ENCODE results near the gene RORC.

The RORC gene

GRCh38 chr1:151828921-151829320, 2.7 kb downstream of the RORC start:
- Mint-ChIP-seq H3K4me1 (ENCODE audit: low read depth) (peaks cover 65% of the 10 kb centered on the region), H3K27me3 (peaks cover 25% of the 10 kb centered on the region), H3K27ac (peak overlapping the region; percentile 10), H3K36me3 (ENCODE audit: low read depth) (no peaks in the 10 kb centered on the region), H3K4me3 (no peak overlapping the region), H3K9me3 (no peaks in the 10 kb centered on the region)
- intact Hi-C loops (cut with micrococcal nuclease): no loop called here

- Mint-ChIP-seq H3K9me3 (no peaks in the 10 kb centered on the region), H3K4me1 (ENCODE audit: low read depth) (peaks cover 60% of the 10 kb centered on the region), H3K4me3 (no peak overlapping the region), H3K27ac (no peak overlapping the region), H3K36me3 (ENCODE audit: low read depth) (no peaks in the 10 kb centered on the region), H3K27me3 (peaks cover 34% of the 10 kb centered on the region)
- intact Hi-C loops (cut with micrococcal nuclease): no loop called here
Observed at GRCh38 chr1:151827853-151828252, 3.7 kb downstream of the RORC start.

GRCh38 chr1:151825751-151826660, 5.6 kb downstream of the RORC start:
- peaks cover 53% of the 10 kb centered on the region for H3K4me1 Mint-ChIP-seq (ENCODE audit: low read depth)
- H3K36me3 Mint-ChIP-seq (ENCODE audit: low read depth): no peaks in the 10 kb centered on the region
- no peak overlapping the region for H3K4me3 Mint-ChIP-seq
- intact Hi-C loops (cut with micrococcal nuclease): no loop called here
- no peak overlapping the region for H3K27ac Mint-ChIP-seq
- H3K9me3 Mint-ChIP-seq: no peaks in the 10 kb centered on the region
- peaks cover 36% of the 10 kb centered on the region for H3K27me3 Mint-ChIP-seq

- Mint-ChIP-seq H3K27ac (no peak overlapping the region), H3K9me3 (no peaks in the 10 kb centered on the region)
- intact Hi-C loops (cut with micrococcal nuclease): no loop called here
Observed at GRCh38 chr1:151825204-151825603, 6.4 kb downstream of the RORC start.

GRCh38 chr1:151823175-151823574, 8.4 kb downstream of the RORC start:
- intact Hi-C loops (cut with micrococcal nuclease): no loop called here
- Mint-ChIP-seq H3K4me1 (ENCODE audit: low read depth) (peaks cover 32% of the 10 kb centered on the region), H3K36me3 (ENCODE audit: low read depth) (no peaks in the 10 kb centered on the region), H3K27me3 (peaks cover 40% of the 10 kb centered on the region), H3K4me3 (no peak overlapping the region), H3K9me3 (no peaks in the 10 kb centered on the region), H3K27ac (no peak overlapping the region)

More at GRCh38 chr1:151825204-151825603, 6.4 kb downstream of the RORC start:
- H3K36me3 Mint-ChIP-seq (ENCODE audit: low read depth): no peaks in the 10 kb centered on the region
- peaks cover 49% of the 10 kb centered on the region for H3K4me1 Mint-ChIP-seq (ENCODE audit: low read depth)
- H3K4me3 Mint-ChIP-seq: no peak overlapping the region
- H3K27me3 Mint-ChIP-seq: peaks cover 37% of the 10 kb centered on the region

GRCh38 chr1:151822404-151822803, 9.2 kb downstream of the RORC start:
- H3K36me3 Mint-ChIP-seq (ENCODE audit: low read depth): no peaks in the 10 kb centered on the region
- peaks cover 39% of the 10 kb centered on the region for H3K27me3 Mint-ChIP-seq
- intact Hi-C loops (cut with micrococcal nuclease): no loop called here
- no peaks in the 10 kb centered on the region for H3K9me3 Mint-ChIP-seq
- no peak overlapping the region for H3K4me3 Mint-ChIP-seq
- peaks cover 28% of the 10 kb centered on the region for H3K4me1 Mint-ChIP-seq (ENCODE audit: low read depth)
- no peak overlapping the region for H3K27ac Mint-ChIP-seq

- intact Hi-C loops (cut with micrococcal nuclease): no loop called here
- H3K4me3 Mint-ChIP-seq: no peak overlapping the region
Observed at GRCh38 chr1:151820940-151821339, 10.7 kb downstream of the RORC start.

GRCh38 chr1:151819976-151820623, 11.5 kb downstream of the RORC start:
- intact Hi-C loops (cut with micrococcal nuclease): no loop called here
- Mint-ChIP-seq H3K27me3 (peaks cover 49% of the 10 kb centered on the region), H3K4me3 (no peak overlapping the region), H3K4me1 (ENCODE audit: low read depth) (peaks cover 47% of the 10 kb centered on the region), H3K36me3 (ENCODE audit: low read depth) (no peaks in the 10 kb centered on the region), H3K27ac (no peak overlapping the region), H3K9me3 (no peaks in the 10 kb centered on the region)

More at GRCh38 chr1:151820940-151821339, 10.7 kb downstream of the RORC start:
- Mint-ChIP-seq H3K9me3 (no peaks in the 10 kb centered on the region), H3K27ac (no peak overlapping the region), H3K36me3 (ENCODE audit: low read depth) (no peaks in the 10 kb centered on the region), H3K27me3 (peaks cover 43% of the 10 kb centered on the region), H3K4me1 (ENCODE audit: low read depth) (peaks cover 43% of the 10 kb centered on the region)

GRCh38 chr1:151819227-151819835, 12.3 kb downstream of the RORC start:
- no peak overlapping the region for H3K4me3 Mint-ChIP-seq
- H3K4me1 Mint-ChIP-seq (ENCODE audit: low read depth): peaks cover 47% of the 10 kb centered on the region
- no peak overlapping the region for H3K27ac Mint-ChIP-seq
- peaks cover 51% of the 10 kb centered on the region for H3K27me3 Mint-ChIP-seq
- H3K9me3 Mint-ChIP-seq: no peaks in the 10 kb centered on the region
- intact Hi-C loops (cut with micrococcal nuclease): no loop called here
- H3K36me3 Mint-ChIP-seq (ENCODE audit: low read depth): no peaks in the 10 kb centered on the region

GRCh38 chr1:151817353-151817730, 14.3 kb downstream of the RORC start:
- Mint-ChIP-seq H3K36me3 (ENCODE audit: low read depth) (no peaks in the 10 kb centered on the region), H3K9me3 (no peaks in the 10 kb centered on the region), H3K27ac (no peak overlapping the region), H3K4me3 (no peak overlapping the region), H3K4me1 (ENCODE audit: low read depth) (peaks cover 37% of the 10 kb centered on the region), H3K27me3 (peaks cover 43% of the 10 kb centered on the region)
- intact Hi-C loops (cut with micrococcal nuclease): no loop called here

- H3K27me3 Mint-ChIP-seq: peaks cover 42% of the 10 kb centered on the region
- no peaks in the 10 kb centered on the region for H3K9me3 Mint-ChIP-seq
- H3K36me3 Mint-ChIP-seq (ENCODE audit: low read depth): no peaks in the 10 kb centered on the region
- intact Hi-C loops (cut with micrococcal nuclease): no loop called here
- no peak overlapping the region for H3K4me3 Mint-ChIP-seq
- H3K4me1 Mint-ChIP-seq (ENCODE audit: low read depth): peaks cover 31% of the 10 kb centered on the region
- H3K27ac Mint-ChIP-seq: no peak overlapping the region
Observed at GRCh38 chr1:151816548-151817352, 14.9 kb downstream of the RORC start.

GRCh38 chr1:151815716-151816327, 15.8 kb downstream of the RORC start:
- Mint-ChIP-seq H3K9me3 (no peaks in the 10 kb centered on the region), H3K27me3 (peaks cover 44% of the 10 kb centered on the region), H3K27ac (no peak overlapping the region), H3K36me3 (ENCODE audit: low read depth) (no peaks in the 10 kb centered on the region), H3K4me3 (no peak overlapping the region), H3K4me1 (ENCODE audit: low read depth) (peaks cover 31% of the 10 kb centered on the region)
- intact Hi-C loops (cut with micrococcal nuclease): no loop called here

GRCh38 chr1:151814971-151815545, 16.5 kb downstream of the RORC start:
- Mint-ChIP-seq H3K27ac (no peak overlapping the region), H3K4me1 (ENCODE audit: low read depth) (peaks cover 25% of the 10 kb centered on the region), H3K9me3 (no peaks in the 10 kb centered on the region), H3K36me3 (ENCODE audit: low read depth) (no peaks in the 10 kb centered on the region), H3K4me3 (no peak overlapping the region), H3K27me3 (peaks cover 40% of the 10 kb centered on the region)
- intact Hi-C loops (cut with micrococcal nuclease): no loop called here
